Measurements from ENCODE around the gene MMP24.
"Not testable (repeated sequence)": the region's sequence is repeated elsewhere in the genome, so short reads cannot be mapped to it uniquely, and the experiment has no call there.

MMP24 gene

DNA sequence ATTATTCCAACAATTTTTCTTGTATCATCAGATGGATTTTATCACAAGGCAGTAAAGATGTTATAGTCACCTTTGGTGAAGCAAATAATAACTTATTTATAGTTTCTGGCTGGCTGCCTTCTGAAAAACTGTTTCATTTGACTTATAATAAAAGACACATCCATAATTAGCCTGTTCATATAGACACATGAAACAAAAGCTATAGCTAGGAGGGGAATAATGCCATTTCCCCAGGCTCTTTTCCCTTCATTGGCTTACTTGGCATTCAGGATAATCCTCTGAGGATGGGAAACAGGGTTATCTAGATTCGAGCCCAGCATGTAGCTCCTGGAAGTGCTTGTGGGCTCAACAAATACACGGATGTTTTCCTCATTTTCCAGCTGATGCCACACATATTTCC lies 17.5 kb downstream of the MMP24 start:
- TF ChIP-seq, protein P1, sequence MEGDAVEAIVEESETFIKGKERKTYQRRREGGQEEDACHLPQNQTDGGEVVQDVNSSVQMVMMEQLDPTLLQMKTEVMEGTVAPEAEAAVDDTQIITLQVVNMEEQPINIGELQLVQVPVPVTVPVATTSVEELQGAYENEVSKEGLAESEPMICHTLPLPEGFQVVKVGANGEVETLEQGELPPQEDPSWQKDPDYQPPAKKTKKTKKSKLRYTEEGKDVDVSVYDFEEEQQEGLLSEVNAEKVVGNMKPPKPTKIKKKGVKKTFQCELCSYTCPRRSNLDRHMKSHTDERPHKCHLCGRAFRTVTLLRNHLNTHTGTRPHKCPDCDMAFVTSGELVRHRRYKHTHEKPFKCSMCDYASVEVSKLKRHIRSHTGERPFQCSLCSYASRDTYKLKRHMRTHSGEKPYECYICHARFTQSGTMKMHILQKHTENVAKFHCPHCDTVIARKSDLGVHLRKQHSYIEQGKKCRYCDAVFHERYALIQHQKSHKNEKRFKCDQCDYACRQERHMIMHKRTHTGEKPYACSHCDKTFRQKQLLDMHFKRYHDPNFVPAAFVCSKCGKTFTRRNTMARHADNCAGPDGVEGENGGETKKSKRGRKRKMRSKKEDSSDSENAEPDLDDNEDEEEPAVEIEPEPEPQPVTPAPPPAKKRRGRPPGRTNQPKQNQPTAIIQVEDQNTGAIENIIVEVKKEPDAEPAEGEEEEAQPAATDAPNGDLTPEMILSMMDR (IDR thresholded peaks at IDR 0.05; ENCODE audit: extremely low read depth, insufficient read depth, missing control alignments): no peak
- DNase-seq (ENCODE audit: low spot score): no peak
- in situ Hi-C loops (cut with MboI; ENCODE audit: low pct_unique_long_range_greater_than_20kb, low sequenced_read_pairs, unreplicated experiment): no loop called here

DNA sequence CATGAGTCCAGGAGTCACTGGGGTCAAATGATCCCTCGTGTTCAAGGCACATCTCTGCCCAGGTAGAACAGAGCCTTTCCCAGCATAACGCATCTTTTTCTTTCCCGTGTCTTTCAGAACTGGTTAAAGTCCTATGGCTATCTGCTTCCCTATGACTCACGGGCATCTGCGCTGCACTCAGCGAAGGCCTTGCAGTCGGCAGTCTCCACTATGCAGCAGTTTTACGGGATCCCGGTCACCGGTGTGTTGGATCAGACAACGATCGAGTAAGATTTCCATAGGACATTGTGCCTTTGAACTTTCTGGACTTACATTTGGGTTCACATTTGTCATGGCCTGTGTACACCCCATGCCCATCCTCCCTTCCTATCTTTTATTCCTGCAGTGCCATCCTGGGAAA lies 20.2 kb downstream of the MMP24 start:
- in situ Hi-C loops (cut with MboI; ENCODE audit: low pct_unique_long_range_greater_than_20kb, low sequenced_read_pairs, unreplicated experiment): no loop called here
- TF ChIP-seq, protein P1 (IDR thresholded peaks at IDR 0.05; ENCODE audit: extremely low read depth, insufficient read depth, missing control alignments): no peak
- no peak for DNase-seq (ENCODE audit: low spot score)

DNA sequence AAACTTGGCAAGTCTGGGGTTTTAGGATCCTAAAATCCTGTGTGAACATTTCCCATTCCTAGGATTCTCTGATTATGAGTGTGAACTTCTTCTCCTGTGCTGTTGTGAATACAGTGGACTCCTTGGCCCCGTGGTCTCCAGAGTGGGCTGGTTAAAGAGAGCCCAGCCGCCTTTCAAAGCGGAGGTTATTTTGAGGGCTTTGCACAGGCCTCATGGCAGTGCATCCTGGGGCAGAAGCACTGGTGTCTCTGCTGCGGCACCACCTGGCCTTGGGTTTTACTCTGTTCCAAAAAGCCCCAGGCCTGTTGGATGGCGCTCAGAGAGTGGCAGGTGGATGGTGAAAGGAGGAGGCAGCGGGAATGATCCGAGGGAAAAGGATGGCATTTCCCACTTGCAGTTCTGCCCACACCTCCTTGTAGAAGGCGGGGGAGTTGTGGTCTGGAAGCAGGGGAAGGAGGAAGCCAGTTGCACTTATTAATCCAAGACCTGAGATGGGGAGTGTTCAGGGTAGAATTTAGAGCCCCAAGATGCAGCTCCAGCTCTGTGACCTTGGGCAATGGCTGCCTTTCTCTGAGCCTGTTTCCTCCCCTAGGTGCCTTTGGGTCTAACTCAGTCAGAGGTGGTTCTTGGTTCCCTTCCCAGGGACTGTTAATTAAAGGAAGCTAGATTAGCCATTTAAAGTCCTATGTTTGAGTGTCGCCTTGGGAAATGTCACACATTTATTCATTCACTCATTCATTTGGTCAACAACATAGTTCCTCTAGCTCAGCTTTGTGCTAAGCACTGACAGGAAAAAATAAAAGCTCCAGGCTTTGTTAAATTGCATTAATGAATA lies 22.4 kb downstream of the MMP24 start:
- DNase-seq (ENCODE audit: low spot score): no peak
- TF ChIP-seq, protein P1 (IDR thresholded peaks at IDR 0.05; ENCODE audit: extremely low read depth, insufficient read depth, missing control alignments): no peak
- in situ Hi-C loops (cut with MboI; ENCODE audit: low pct_unique_long_range_greater_than_20kb, low sequenced_read_pairs, unreplicated experiment): no loop called here

DNA sequence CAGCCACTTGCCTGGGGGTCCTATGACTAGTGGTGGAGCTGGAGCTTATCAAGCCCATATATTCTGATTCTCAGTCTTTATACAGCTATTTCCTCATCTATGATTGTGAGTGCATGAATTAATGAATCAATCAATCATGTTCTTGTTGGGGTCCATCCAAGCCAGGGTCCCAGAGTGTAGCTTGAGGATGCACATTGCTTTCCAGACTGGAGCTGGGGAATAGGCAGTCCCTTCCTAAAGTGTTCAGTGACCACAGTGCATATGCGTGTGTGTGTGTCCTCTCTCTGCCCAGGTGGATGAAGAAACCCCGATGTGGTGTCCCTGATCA lies 25.1 kb downstream of the MMP24 start:
- TF ChIP-seq, protein P1 (IDR thresholded peaks at IDR 0.05; ENCODE audit: extremely low read depth, insufficient read depth, missing control alignments): no peak
- DNase-seq (ENCODE audit: low spot score): no peak
- in situ Hi-C loops (cut with MboI; ENCODE audit: low pct_unique_long_range_greater_than_20kb, low sequenced_read_pairs, unreplicated experiment): no loop called here

DNA sequence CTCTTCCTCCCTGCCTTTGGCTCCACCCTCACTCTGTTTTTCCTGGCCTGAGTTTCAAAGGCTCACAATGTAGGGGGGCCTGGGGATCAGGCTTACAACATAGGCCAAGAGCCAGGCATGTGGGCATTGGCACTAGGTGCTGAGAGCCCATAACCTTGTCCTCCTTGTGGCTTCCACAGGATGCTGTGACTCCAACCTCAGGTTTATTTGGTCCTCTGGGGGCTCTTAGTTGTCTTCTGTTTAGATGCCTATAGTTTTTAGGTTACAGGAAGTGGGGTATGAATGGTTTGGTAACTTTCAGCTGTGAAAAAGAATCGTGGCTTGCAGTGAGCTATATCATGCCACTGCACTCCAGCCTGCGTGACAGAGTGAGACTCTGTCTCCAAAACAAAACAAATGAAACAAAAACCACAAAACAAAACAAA lies 25.6 kb downstream of the MMP24 start:
- no peak for DNase-seq (ENCODE audit: low spot score)
- in situ Hi-C loops (cut with MboI; ENCODE audit: low pct_unique_long_range_greater_than_20kb, low sequenced_read_pairs, unreplicated experiment): no loop called here
- TF ChIP-seq, protein P1 (IDR thresholded peaks at IDR 0.05; ENCODE audit: extremely low read depth, insufficient read depth, missing control alignments): no peak

DNA sequence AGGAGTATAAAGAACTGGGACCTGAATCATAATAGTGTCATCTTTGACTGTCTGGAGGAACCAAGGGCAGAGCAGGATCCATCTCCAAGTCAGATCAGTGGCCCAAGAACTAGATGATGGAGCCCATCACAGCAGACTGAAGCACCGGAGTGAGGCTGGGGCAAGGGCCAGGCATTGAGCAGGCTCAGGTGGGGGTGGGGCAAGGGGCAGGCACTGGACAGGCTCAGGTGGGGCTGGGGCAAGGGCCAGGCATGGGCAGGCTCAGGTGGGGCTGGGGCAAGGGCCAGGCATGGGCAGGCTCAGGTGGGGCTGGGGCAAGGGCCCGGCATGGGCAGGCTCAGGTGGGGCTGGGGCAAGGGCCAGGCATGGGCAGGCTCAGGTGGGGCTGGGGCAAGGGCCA lies 26.1 kb downstream of the MMP24 start:
- DNase-seq (ENCODE audit: low spot score); in situ Hi-C loops (cut with MboI; ENCODE audit: low pct_unique_long_range_greater_than_20kb, low sequenced_read_pairs, unreplicated experiment): not testable (repeated sequence)

DNA sequence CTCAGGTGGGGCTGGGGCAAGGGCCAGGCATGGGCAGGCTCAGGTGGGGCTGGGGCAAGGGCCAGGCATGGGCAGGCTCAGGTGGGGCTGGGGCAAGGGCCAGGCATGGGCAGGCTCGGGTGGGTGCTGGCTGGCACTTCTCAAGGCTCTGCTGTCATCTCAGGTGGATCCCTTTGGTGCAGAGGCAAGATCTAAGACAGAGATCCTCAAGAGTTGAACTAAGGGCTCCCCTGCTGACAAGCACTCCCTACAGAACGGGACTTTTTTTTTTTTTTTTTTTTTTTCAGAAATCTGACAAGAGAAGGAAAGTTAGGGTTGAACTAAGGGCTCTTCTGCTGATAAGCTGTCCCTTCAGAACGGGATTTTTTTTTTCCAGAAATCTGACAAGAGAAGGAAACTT lies 26.5 kb downstream of the MMP24 start:
- no peak for DNase-seq (ENCODE audit: low spot score)
- TF ChIP-seq, protein P1 (IDR thresholded peaks at IDR 0.05; ENCODE audit: extremely low read depth, insufficient read depth, missing control alignments): no peak
- in situ Hi-C loops (cut with MboI; ENCODE audit: low pct_unique_long_range_greater_than_20kb, low sequenced_read_pairs, unreplicated experiment): no loop called here

Measured in GM13977 (cell line).